OCI-LY3 (cell line): ENCODE results near the gene ETV6.

Source experiments
- CTCF ChIP-seq: fragments of 200-600, 300-600 bp; sonication (generic); IDR thresholded peaks from 2 replicates; pipeline ENCODE4 v1.5.1; 2014; ENCODE audit warnings: antibody characterized with exemption, low read length, low read depth
- EZH2phosphoT487 ChIP-seq: fragments of 200-600 bp; shearing (Covaris generic); IDR thresholded peaks from 2 replicates; pipeline ENCODE4 v1.6.1; 2018; ENCODE audit warnings: antibody characterized with exemption, mixed run types, low read depth

- TF ChIP-seq CTCF (no peak), EZH2phosphoT487 (no peak)
These were observed 136.2 kb downstream of the ETV6 start for GRCh38 chr12:11785712-11786111.
